Coronary artery (tissue), 2 donors: Measurements from ENCODE around the gene EDC3.

Experiments
- DNase-seq: peaks from one replicate; pipeline ENCODE4 v3.0.0-alpha.2; 2017; ENCODE audit warnings: low spot score
- H3K27ac ChIP-seq, 2 donors: fragments of 200-600 bp; sonication (generic); one replicate each; pipeline ENCODE4 v1.5.1; 2016 to 2019
- H3K4me3 ChIP-seq: fragments of 200-600 bp; sonication (generic); 2 replicates; pipeline ENCODE4 v1.5.1; 2016; ENCODE audit warnings: mild to moderate bottlenecking, moderate library complexity
- CTCF ChIP-seq: fragments of 200-600 bp; sonication (generic); IDR thresholded peaks from one replicate; pipeline ENCODE4 v1.5.1; 2019; ENCODE audit warnings: antibody characterized with exemption

Gene EDC3

GRCh38 chr15:74696808-74697207 is 984 bp upstream of the EDC3 start:
- Histone ChIP-seq H3K27ac (no peak overlapping the region), H3K4me3 (peak overlapping the region; percentile 83)
- no peak for TF ChIP-seq CTCF
- DNase-seq, result no peak

GRCh38 chr15:74696398-74696729 is 540 bp upstream of the EDC3 start:
- no peak for TF ChIP-seq CTCF
- H3K4me3 ChIP-seq, result peak overlapping the region; percentile 83
- DNase-seq, result no peak
- H3K27ac ChIP-seq, result peak overlapping the region; percentile 74 to 88

- DNase-seq, result no peak
- TF ChIP-seq CTCF, result no peak
- H3K4me3 ChIP-seq, result no peak overlapping the region
- no peak overlapping the region for H3K27ac ChIP-seq
These were observed 3.5 kb downstream of the EDC3 start for GRCh38 chr15:74692327-74692726.

- no peak for DNase-seq
- TF ChIP-seq CTCF, result no peak
- Histone ChIP-seq H3K27ac (no peak overlapping the region), H3K4me3 (no peak overlapping the region)
These were observed 12.1 kb downstream of the EDC3 start for GRCh38 chr15:74683758-74684157.

GRCh38 chr15:74682954-74683353 is 12.9 kb downstream of the EDC3 start:
- DNase-seq, result no peak
- H3K4me3 ChIP-seq, result no peak overlapping the region
- H3K27ac ChIP-seq, result no peak overlapping the region
- TF ChIP-seq CTCF, result no peak

- no peak for DNase-seq
- H3K27ac ChIP-seq, result no peak overlapping the region
- no peak for TF ChIP-seq CTCF
- H3K4me3 ChIP-seq, result no peak overlapping the region
These were observed 15.4 kb downstream of the EDC3 start for GRCh38 chr15:74680456-74680855.

GRCh38 chr15:74676801-74677200 is 19.0 kb downstream of the EDC3 start:
- DNase-seq, result no peak
- H3K27ac ChIP-seq, result no peak overlapping the region
- H3K4me3 ChIP-seq, result no peak overlapping the region
- TF ChIP-seq CTCF, result no peak
